MCF 10A (cell line): ENCODE data around the gene STAG1. TPM values are rescaled to one million over a fixed set of nuclear protein-coding genes. Genes with fewer than 3 reads are reported as not detected.
"Not testable (repeated sequence)": the region's sequence is repeated elsewhere in the genome, so short reads cannot be mapped to it uniquely, and the experiment has no call there.

ENCODE experiments used
- BruUV-seq: library from RNA; stranded (reverse); fragments of 400-500 nt; replicated peaks from 2 replicates; lab custom pipeline; 2021; lab: Mats Ljungman, UMichigan
- CTCF ChIA-PET: fragments of 300-600 bp; sonication (Branson Sonifier 250); formaldehyde crosslinking; extraction: SDS; loops from one replicate; lab custom pipeline; 2021; ENCODE audit warnings: antibody characterized with exemption, inconsistent platforms; lab: Yijun Ruan, JAX
- POLR2A ChIA-PET: fragments of 300-600, 350-650 bp; sonication (Branson Sonifier 250); formaldehyde crosslinking; extraction: SDS; loops from one replicate; lab custom pipeline; 2020; ENCODE audit warnings: antibody characterized with exemption, inconsistent platforms; lab: Yijun Ruan, JAX
- DNase-seq: peaks from one replicate; pipeline ENCODE4 v3.0.0-alpha.2; 2018; ENCODE audit not compliant: unreplicated experiment
- H3K27ac Mint-ChIP-seq: one replicate; pipeline ENCODE4 v1.8.0; 2022; ENCODE audit warnings: mild to moderate bottlenecking, low read depth, mixed read lengths; ENCODE audit not compliant: unreplicated experiment
- H3K27me3 Mint-ChIP-seq: one replicate; pipeline ENCODE4 v1.8.0; 2022; ENCODE audit warnings: mixed read lengths; ENCODE audit not compliant: insufficient read depth, unreplicated experiment
- H3K36me3 Mint-ChIP-seq: one replicate; pipeline ENCODE4 v1.8.0; 2022; ENCODE audit warnings: mild to moderate bottlenecking, moderate library complexity, mixed read lengths; ENCODE audit not compliant: insufficient read depth, unreplicated experiment
- H3K4me1 Mint-ChIP-seq: one replicate; pipeline ENCODE4 v1.8.0; 2022; ENCODE audit warnings: mixed read lengths; ENCODE audit not compliant: insufficient read depth, unreplicated experiment
- H3K4me3 Mint-ChIP-seq: one replicate; pipeline ENCODE4 v1.8.0; 2022; ENCODE audit warnings: mild to moderate bottlenecking, moderate library complexity, mixed read lengths; ENCODE audit not compliant: unreplicated experiment
- H3K9me3 Mint-ChIP-seq: one replicate; pipeline ENCODE4 v1.8.0; 2022; ENCODE audit warnings: mixed read lengths; ENCODE audit not compliant: unreplicated experiment
- CTCF ChIP-seq: fragments of 200-600 bp; IDR thresholded peaks from one replicate; pipeline ENCODE4 v1.8.0; 2022; ENCODE audit warnings: antibody characterized with exemption, mild to moderate bottlenecking; ENCODE audit not compliant: unreplicated experiment
- intact Hi-C: fragments of 100-400 bp; cut with micrococcal nuclease; formaldehyde crosslinking; loops from 2 replicates; pipeline ENCODE4 v1.14.1; 2022
- total RNA-seq: library from RNA; stranded (reverse); gene quantifications from 2 replicates; pipeline ENCODE4 v1.2.3, GENCODE V29; 2022

The STAG1 gene
- total RNA-seq, 1 experiment from 2014 or later = 34.3 TPM

- TF ChIP-seq CTCF = no peak
- H3K27ac Mint-ChIP-seq = no peak overlapping the region
- ChIA-PET POLR2A (no interaction called here), CTCF (interaction anchor here (2.5 kb wide), 1 partner anchor 28 kb away, joined by 8 read pairs; the partner anchor contains the start of gene STAG1)
- no peak overlapping the region for H3K4me3 Mint-ChIP-seq
- no peaks in the 10 kb centered on the region for H3K27me3 Mint-ChIP-seq
- intact Hi-C loops = no loop called here
- no TSS peak for BruUV-seq
- no peak for DNase-seq
- H3K36me3 Mint-ChIP-seq = peaks cover 6% of the 10 kb centered on the region
- H3K4me1 Mint-ChIP-seq = no peaks in the 10 kb centered on the region
- no peaks in the 10 kb centered on the region for H3K9me3 Mint-ChIP-seq
These were observed 28.6 kb upstream of the STAG1 start for GRCh38 chr3:136780741-136781140.

- ChIA-PET CTCF (interaction anchor here (0.6 to 1.3 kb wide), 3 partner anchors 14 to 340 kb away, joined by 3 to 6 read pairs (median 4); partner anchors contain the start of gene STAG1), POLR2A (interaction anchor here (0.8 kb wide), 1 partner anchor 26 kb away, joined by 3 read pairs; the partner anchor contains the start of gene STAG1)
- no peaks in the 10 kb centered on the region for H3K9me3 Mint-ChIP-seq
- no peaks in the 10 kb centered on the region for H3K4me1 Mint-ChIP-seq
- no peak for DNase-seq
- no peaks in the 10 kb centered on the region for H3K27me3 Mint-ChIP-seq
- intact Hi-C loops = no loop called here
- no peak overlapping the region for H3K27ac Mint-ChIP-seq
- H3K36me3 Mint-ChIP-seq = peaks cover 6% of the 10 kb centered on the region
- H3K4me3 Mint-ChIP-seq = no peak overlapping the region
- no peak for TF ChIP-seq CTCF
- BruUV-seq = no TSS peak
These were observed 26.7 kb upstream of the STAG1 start for GRCh38 chr3:136778865-136779264.

GRCh38 chr3:136772709-136773108 is 20.5 kb upstream of the STAG1 start:
- POLR2A ChIA-PET = interaction anchor here (0.6 to 0.8 kb wide), 2 partner anchors 48 to 481 kb away, joined by 3 read pairs; no protein-coding TSS in a partner anchor
- no peak overlapping the region for H3K27ac Mint-ChIP-seq
- H3K4me3 Mint-ChIP-seq = no peak overlapping the region
- intact Hi-C loops = no loop called here
- TF ChIP-seq CTCF = no peak
- CTCF ChIA-PET = interaction anchor here (1.0 kb wide), 1 partner anchor 20 kb away, joined by 3 read pairs; the partner anchor contains the start of gene STAG1
- no peaks in the 10 kb centered on the region for H3K9me3 Mint-ChIP-seq
- H3K36me3 Mint-ChIP-seq = no peaks in the 10 kb centered on the region
- no peaks in the 10 kb centered on the region for H3K27me3 Mint-ChIP-seq
- DNase-seq = peak; percentile 43
- no peaks in the 10 kb centered on the region for H3K4me1 Mint-ChIP-seq
- BruUV-seq = no TSS peak

DNA sequence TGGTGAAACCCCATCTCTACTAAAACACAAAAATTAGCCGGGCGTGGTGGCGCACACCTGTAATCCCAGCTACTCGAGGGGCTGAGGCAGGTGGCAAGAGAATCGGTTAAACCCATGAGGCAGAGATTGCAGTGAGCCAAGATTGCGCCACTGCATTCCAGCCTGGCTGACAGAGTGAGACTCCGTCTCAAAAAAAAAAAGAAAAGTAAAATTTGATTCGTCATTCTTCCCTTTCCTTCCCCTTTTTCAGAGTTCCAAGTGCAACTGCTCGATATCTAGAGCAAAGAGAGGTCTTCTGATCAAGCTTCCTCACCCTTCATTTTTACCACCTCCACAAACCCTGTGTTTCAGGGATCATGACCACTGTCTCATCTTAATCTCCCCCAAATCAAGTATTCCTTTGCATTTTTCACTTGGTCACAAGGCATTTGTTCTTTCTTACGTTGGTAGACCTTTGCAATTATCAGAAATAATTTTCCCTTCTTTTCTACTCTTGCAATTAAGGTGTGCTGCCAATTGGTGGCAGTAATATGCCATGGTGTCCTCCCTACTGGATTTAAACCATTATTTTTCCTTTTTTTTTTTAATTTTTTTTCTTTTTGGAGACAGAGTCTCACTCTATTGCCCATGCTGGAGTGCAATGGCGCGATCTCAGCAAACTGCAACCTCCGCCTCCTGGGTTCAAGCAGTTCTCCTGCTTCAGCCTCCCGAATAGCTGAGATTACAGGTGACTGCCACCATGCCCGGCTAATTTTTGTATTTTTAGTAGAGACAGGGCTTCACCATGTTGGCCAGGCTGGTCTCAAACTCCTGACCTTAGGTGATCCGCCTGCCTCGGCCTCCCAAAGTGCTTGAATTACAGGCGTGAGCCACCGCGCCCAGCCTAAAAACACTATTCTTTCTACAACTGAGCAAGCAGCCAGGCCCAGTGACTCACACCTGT is 6.3 kb upstream of the STAG1 start:
- CTCF ChIA-PET = interaction anchor here (0.6 to 3.0 kb wide), 16 partner anchors 10 to 1213 kb away, joined by 3 to 23 read pairs (median 4); no protein-coding TSS in a partner anchor

More for the DNA sequence above, 6.3 kb upstream of the STAG1 start:
- POLR2A ChIA-PET = interaction anchor here (1.0 to 1.2 kb wide), 2 partner anchors 175 to 193 kb away, joined by 4 read pairs; no protein-coding TSS in a partner anchor
- BruUV-seq, H3K36me3 Mint-ChIP-seq, H3K27me3 Mint-ChIP-seq: not testable (repeated sequence)
- Mint-ChIP-seq H3K9me3 (peaks cover 16% of the 10 kb centered on the region), H3K4me1 (peaks cover 19% of the 10 kb centered on the region), H3K4me3 (peak overlapping the region; percentile 59), H3K27ac (peak overlapping the region; percentile 63)
- peak; percentile 55 for TF ChIP-seq CTCF
- intact Hi-C loops = loop anchor here (1.0 to 10.0 kb wide), 2 partner anchors 255 to 936 kb away; no protein-coding TSS in a partner anchor
- DNase-seq = peak; percentile 46
